Measurements from ENCODE around the gene DNAJC1. TPM values are rescaled to one million over a fixed set of nuclear protein-coding genes. Genes with fewer than 3 reads are reported as not detected.

The DNAJC1 gene
- total RNA-seq (2021; fragmentation: NEBNext Ultra II Directional; extraction: Animal tissue kit (Norgen Biotek cat#: 25700)): 14.8 and 15.6 TPM in 2 replicates
- 6.8 and 8.3 TPM in 2 replicates for polyA plus RNA-seq (2011; rRNA removed)
- polyA plus RNA-seq (2011; cell fraction: cytosol; rRNA removed): 10.3 TPM
- 22.7 TPM for polyA plus RNA-seq (2011; cell fraction: nucleus; rRNA removed)
- 10.6 to 13.4 TPM (median 12.2 TPM) in 4 replicates for polyA plus RNA-seq (2012, experiment 1 of 2)
- 4.5 TPM for polyA plus RNA-seq (2012, experiment 2 of 2)
- polyA plus RNA-seq (2013, experiment 1 of 2): 41.8 TPM
- polyA plus RNA-seq (2013, experiment 2 of 2): 42.0 TPM
- 5.1 and 7.5 TPM in 2 replicates for polyA minus RNA-seq (2011; rRNA and poly(A)+ RNA removed)
- polyA minus RNA-seq (2011; cell fraction: cytosol; rRNA and poly(A)+ RNA removed): 8.6 TPM
- 17.3 TPM for polyA minus RNA-seq (2011; cell fraction: nucleus; rRNA and poly(A)+ RNA removed)
- long read RNA-seq, experiment 1, partial matches to known transcripts: 5 of 10 reads
- long read RNA-seq, experiment 1, other reads (novel, unspliced or antisense): 5 of 10 reads
- long read RNA-seq, experiment 2, partial matches to known transcripts: 6 of 9 reads
- long read RNA-seq, experiment 2, other reads (novel, unspliced or antisense): 3 of 9 reads

- Histone ChIP-seq H2BK20ac (ENCODE audit: low read length) (0 out of 2 replicates have a peak within 1 kb of the TSS, but pooled peaks have one; percentile 15), H2BK15ac (ENCODE audit: low read length) (0 out of 2 replicates have a peak within 1 kb of the TSS, but pooled peaks have one; percentile 53), H2AK5ac (ENCODE audit: low read depth, low read length) (no peak within 1 kb of the TSS), H3K14ac (ENCODE audit: insufficient read length) (no peak within 1 kb of the TSS), H4K8ac (ENCODE audit: extremely low read depth, insufficient read depth, low read length) (peak within 1 kb of the TSS; percentile 9; the same call in 1 of the 2 replicates), H3K56ac (replicated peaks; ENCODE audit: insufficient read length, low read depth, low read length) (peak within 1 kb of the TSS; percentile 21), H3K27me3 (replicated peaks in 1 of 4; ENCODE audit: control insufficient read depth in 3 of 4, extremely low read depth in 1 of 4, insufficient read depth in 3 of 4, low read length in 3 of 4) (peaks cover 0 to 4% (median 0%) of the 10 kb centered on the region in 4 experiments; a peak in 2 of 7 replicates), H3K9ac (replicated peaks in 1 of 4; ENCODE audit: extremely low read depth in 1 of 4, low read depth in 3 of 4, low read length in 3 of 4) (peak within 1 kb of the TSS; percentile 31 to 82 (median 62)), H2BK12ac (ENCODE audit: low read depth, low read length) (0 out of 2 replicates have a peak within 1 kb of the TSS, but pooled peaks have one; percentile 39), H3K18ac (ENCODE audit: extremely low read depth, low read length) (peak within 1 kb of the TSS; percentile 64), H3K79me2 (ENCODE audit: control insufficient read depth in 1 of 2, insufficient read depth in 2 of 2, low read length in 2 of 2) (peaks cover 0 to 11% of the 10 kb centered on the region in 2 experiments; a peak in 1 of 4 replicates), H3K79me1 (ENCODE audit: low read depth, low read length) (no peaks in the 10 kb centered on the region), H4K20me1 (replicated peaks in 1 of 2; ENCODE audit: control insufficient read depth in 1 of 2, insufficient read depth in 2 of 2, low read length in 2 of 2) (peaks cover 0 to 2% of the 10 kb centered on the region in 2 experiments), H2BK5ac (ENCODE audit: low read depth, low read length) (peak within 1 kb of the TSS; percentile 32; the same call in 1 of the 2 replicates), H2AFZ (ENCODE audit: low read length) (peak within 1 kb of the TSS; percentile 98), H3K4me2 (ENCODE audit: insufficient read depth in 1 of 2, low read depth in 2 of 2, low read length in 2 of 2) (peak within 1 kb of the TSS; percentile 88 to 97), H4K91ac (replicated peaks; ENCODE audit: insufficient read length, low read length) (no peak within 1 kb of the TSS), H3K4me3 (ENCODE audit: extremely low read depth in 1 of 4, insufficient read depth in 2 of 4, low read depth in 3 of 4, low read length in 4 of 4) (peak within 1 kb of the TSS; percentile 56 to 85 (median 83)), H3K9me3 (ENCODE audit: insufficient read depth in 2 of 2, low read depth in 1 of 2, low read length in 1 of 2) (no peaks in the 10 kb centered on the region; a peak in 1 of 4 replicates), H4K5ac (ENCODE audit: insufficient read length, low read depth, low read length) (peak within 1 kb of the TSS; percentile 48), H3K23me2 (ENCODE audit: low read depth, low read length) (peaks cover 12% of the 10 kb centered on the region), H3K4me1 (replicated peaks in 1 of 4; ENCODE audit: control insufficient read depth in 3 of 4, insufficient read depth in 4 of 4, low read length in 3 of 4) (peaks cover 0 to 3% (median 1%) of the 10 kb centered on the region in 4 experiments; a peak in 2 of 7 replicates), H2BK120ac (replicated peaks; ENCODE audit: low read depth, low read length) (peak within 1 kb of the TSS; percentile 60), H3K36me3 (ENCODE audit: control insufficient read depth in 2 of 4, insufficient read depth in 4 of 4, low read length in 3 of 4) (no peaks in the 10 kb centered on the region), H3K4ac (replicated peaks; ENCODE audit: insufficient read length, low read depth, low read length) (peak within 1 kb of the TSS; percentile 75), H3K23ac (ENCODE audit: insufficient read length) (no peak within 1 kb of the TSS), H3K27ac (ENCODE audit: low read depth, low read length) (no peak within 1 kb of the TSS)
- WGBS, 2 experiments (ENCODE audit: extremely low coverage in 1 of 2, insufficient coverage in 1 of 2, insufficient read length in 1 of 2, insufficient replicate concordance in 2 of 2, low coverage in 1 of 2, low lambda C conversion rate in 2 of 2, missing lambda C conversion rate in 1 of 2): 2% methylated on average over 56 of the region's 83 CpGs; no CpG with 5 or more reads in 1 of the 2 experiments
- FAIRE-seq (peak; percentile 71), DNase-seq (ENCODE audit: low read depth in 1 of 2, low spot score in 2 of 2) (peak; percentile 89 to 100)
- ChIA-PET CTCF (ENCODE audit: partially characterized antibody) (interaction anchor here (0.6 to 4.7 kb wide), 7 partner anchors 11 to 985 kb away, joined by 3 to 32 read pairs (median 3); no protein-coding TSS in a partner anchor), POLR2A (ENCODE audit: partially characterized antibody) (interaction anchor here (0.9 to 1.8 kb wide), 5 partner anchors 10 to 313 kb away, joined by 3 to 8 read pairs (median 3); partner anchors contain the start of gene COMMD3)
- TF ChIP-seq CTCF (IDR thresholded peaks at IDR 0.05; ENCODE audit: control extremely low read depth in 1 of 3, insufficient read depth in 1 of 3, low read depth in 1 of 3, low read length in 3 of 3) (no peak; a peak in 1 of 4 replicates), SP1 (IDR thresholded peaks at IDR 0.05; ENCODE audit: low read depth, low read length) (peak; percentile 45; the same call in 1 of the 2 replicates), EZH2 (IDR thresholded peaks at IDR 0.05; ENCODE audit: low read depth, low read length, severe bottlenecking) (no peak), YY1 (IDR thresholded peaks at IDR 0.05; ENCODE audit: low read depth, low read length) (0 out of 2 replicates have a peak, but pooled peaks have one; percentile 4), CBX5 (IDR thresholded peaks at IDR 0.05; ENCODE audit: low read depth, low read length) (no peak)
These were observed at the start of gene DNAJC1 for GRCh38 chr10:22003177-22003963. Gene DNAJC1 (minus strand): TSS chr10:22003730. CDS start chr10:22003434, 296 bp downstream.
